ENCODE results near the gene TENM3.
"Not testable (repeated sequence)": the region's sequence is repeated elsewhere in the genome, so short reads cannot be mapped to it uniquely, and the experiment has no call there.

The TENM3 gene

GRCh38 chr4:182228991-182229577 is 14.1 kb upstream of the TENM3 start:
- Histone ChIP-seq H3K9ac (ENCODE audit: low read depth, low read length) (no peak overlapping the region), H3K36me3 (ENCODE audit: insufficient read depth, low read length) (no peaks in the 10 kb centered on the region), H3K9me3 (ENCODE audit: insufficient read depth, low read depth, low read length) (no peaks in the 10 kb centered on the region), H3K4me1 (ENCODE audit: insufficient read depth, low read length) (peaks cover 4% of the 10 kb centered on the region; the same call in 1 of the 2 replicates), H3K27ac (ENCODE audit: low read depth, low read length) (no peak overlapping the region), H3K27me3 (ENCODE audit: insufficient read depth, low read length) (no peaks in the 10 kb centered on the region), H3K4me3 (ENCODE audit: low read length) (no peak overlapping the region)
- WGBS, result 95% methylated on average over 5 of the region's 7 CpGs

DNA sequence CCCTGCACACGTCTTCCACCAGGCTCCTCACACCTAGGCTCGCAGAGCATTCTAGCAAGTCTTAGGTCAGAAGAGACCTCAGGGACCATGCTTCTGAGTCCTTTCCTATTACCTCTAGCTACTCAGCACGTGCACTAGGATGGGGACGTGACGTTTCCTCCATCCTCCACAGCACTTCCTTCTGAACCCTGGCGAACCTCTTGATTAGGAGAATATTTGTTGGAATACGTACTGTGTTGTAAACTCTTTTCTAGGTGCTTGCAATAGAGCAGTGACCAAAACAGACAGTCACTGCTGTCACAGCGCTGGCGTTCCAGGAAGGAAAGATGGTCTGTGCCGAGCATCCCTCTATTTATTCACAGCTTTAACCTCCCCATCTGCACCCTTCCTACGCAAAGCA is 12.9 kb upstream of the TENM3 start:
- Histone ChIP-seq H3K4me3 (ENCODE audit: low read length) (no peak overlapping the region), H3K4me1 (ENCODE audit: insufficient read depth, low read length) (no peaks in the 10 kb centered on the region; the same call in 1 of the 2 replicates), H3K27me3 (ENCODE audit: insufficient read depth, low read length) (no peaks in the 10 kb centered on the region), H3K9ac (ENCODE audit: low read depth, low read length) (no peak overlapping the region), H3K27ac (ENCODE audit: low read depth, low read length) (no peak overlapping the region), H3K36me3 (ENCODE audit: insufficient read depth, low read length) (no peaks in the 10 kb centered on the region), H3K9me3 (ENCODE audit: insufficient read depth, low read depth, low read length) (no peaks in the 10 kb centered on the region)
- 94% methylated on average over 11 of the region's 11 CpGs for WGBS

DNA sequence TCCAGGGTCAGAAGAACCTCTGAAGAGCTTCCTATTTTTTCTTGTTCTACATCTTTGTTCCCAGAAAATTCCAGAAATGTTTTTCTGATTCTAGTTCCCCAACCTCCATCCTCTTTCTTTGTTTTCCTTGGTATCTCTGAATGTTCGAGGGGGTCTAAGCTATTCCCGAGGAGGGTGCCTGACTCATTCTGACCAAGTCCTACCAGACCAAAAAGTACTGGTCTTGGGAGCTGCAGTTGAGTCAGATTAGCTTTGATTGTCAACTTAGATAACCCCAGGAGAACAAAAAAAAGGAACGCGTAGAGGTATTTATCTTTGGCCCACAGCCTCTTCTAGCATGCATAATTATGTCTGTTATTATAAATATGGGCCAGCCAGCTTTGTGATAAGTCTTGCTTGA is 12.1 kb upstream of the TENM3 start:
- no peak overlapping the region for H3K27ac ChIP-seq (ENCODE audit: low read depth, low read length)
- no peak overlapping the region for H3K9ac ChIP-seq (ENCODE audit: low read depth, low read length)
- H3K36me3 ChIP-seq (ENCODE audit: insufficient read depth, low read length), result no peaks in the 10 kb centered on the region
- no peaks in the 10 kb centered on the region; the same call in 1 of the 2 replicates for H3K4me1 ChIP-seq (ENCODE audit: insufficient read depth, low read length)
- WGBS, result 86% methylated on average over 4 of the region's 4 CpGs
- H3K9me3 ChIP-seq (ENCODE audit: insufficient read depth, low read depth, low read length), result no peaks in the 10 kb centered on the region
- no peak overlapping the region for H3K4me3 ChIP-seq (ENCODE audit: low read length)
- no peaks in the 10 kb centered on the region for H3K27me3 ChIP-seq (ENCODE audit: insufficient read depth, low read length)

DNA sequence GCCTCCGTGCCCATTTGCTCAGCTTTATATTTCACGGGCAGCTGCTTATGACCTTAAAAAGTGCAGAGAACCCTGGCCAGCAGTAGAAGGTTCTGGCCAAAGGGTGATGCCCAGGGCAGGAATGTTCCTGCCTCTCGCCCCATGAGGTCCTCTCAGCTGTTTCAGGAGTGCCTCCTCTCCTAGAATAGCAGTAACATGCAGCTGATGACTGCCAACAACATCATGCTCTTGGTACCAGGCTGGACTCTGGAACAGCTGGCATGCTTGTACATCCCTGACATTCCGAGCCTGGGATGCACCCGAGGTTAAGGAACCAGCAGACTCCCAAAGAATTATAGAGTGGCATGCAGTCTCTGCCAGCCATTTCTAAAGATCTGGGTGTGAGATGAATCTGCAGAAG is 11.7 kb upstream of the TENM3 start:
- WGBS, result 93% methylated on average over 5 of the region's 5 CpGs
- no peaks in the 10 kb centered on the region for H3K36me3 ChIP-seq (ENCODE audit: insufficient read depth, low read length)
- no peaks in the 10 kb centered on the region; the same call in 1 of the 2 replicates for H3K4me1 ChIP-seq (ENCODE audit: insufficient read depth, low read length)
- no peak overlapping the region for H3K4me3 ChIP-seq (ENCODE audit: low read length)
- H3K27me3 ChIP-seq (ENCODE audit: insufficient read depth, low read length), result no peaks in the 10 kb centered on the region
- H3K9ac ChIP-seq (ENCODE audit: low read depth, low read length), result no peak overlapping the region
- no peak overlapping the region for H3K27ac ChIP-seq (ENCODE audit: low read depth, low read length)
- no peaks in the 10 kb centered on the region for H3K9me3 ChIP-seq (ENCODE audit: insufficient read depth, low read depth, low read length)

GRCh38 chr4:182233310-182234090 is 9.7 kb upstream of the TENM3 start:
- WGBS, result 97% methylated on average over 12 of the region's 12 CpGs
- H3K36me3 ChIP-seq (ENCODE audit: insufficient read depth, low read length), result no peaks in the 10 kb centered on the region
- H3K27me3 ChIP-seq (ENCODE audit: insufficient read depth, low read length), result no peaks in the 10 kb centered on the region
- H3K9me3 ChIP-seq (ENCODE audit: insufficient read depth, low read depth, low read length), result no peaks in the 10 kb centered on the region
- H3K4me3 ChIP-seq (ENCODE audit: low read length), result no peak overlapping the region
- H3K4me1 ChIP-seq (ENCODE audit: insufficient read depth, low read length), result peaks cover 9% of the 10 kb centered on the region
- H3K9ac ChIP-seq (ENCODE audit: low read depth, low read length), result no peak overlapping the region
- H3K27ac ChIP-seq (ENCODE audit: low read depth, low read length), result no peak overlapping the region

- whole genome bisulfite sequencing, result 92% methylated on average over 11 of the region's 11 CpGs
- H3K27ac ChIP-seq (ENCODE audit: low read depth, low read length), result no peak overlapping the region
- H3K4me1 ChIP-seq (ENCODE audit: insufficient read depth, low read length), result peaks cover 22% of the 10 kb centered on the region
- no peaks in the 10 kb centered on the region for H3K9me3 ChIP-seq (ENCODE audit: insufficient read depth, low read depth, low read length)
- no peak overlapping the region for H3K4me3 ChIP-seq (ENCODE audit: low read length)
- H3K9ac ChIP-seq (ENCODE audit: low read depth, low read length), result no peak overlapping the region
- H3K36me3 ChIP-seq (ENCODE audit: insufficient read depth, low read length), result no peaks in the 10 kb centered on the region
- no peaks in the 10 kb centered on the region for H3K27me3 ChIP-seq (ENCODE audit: insufficient read depth, low read length)
Observed at GRCh38 chr4:182235021-182235795, 8.0 kb upstream of the TENM3 start.

- Histone ChIP-seq H3K4me1 (ENCODE audit: insufficient read depth, low read length) (peaks cover 29% of the 10 kb centered on the region), H3K9me3 (ENCODE audit: insufficient read depth, low read depth, low read length) (no peaks in the 10 kb centered on the region), H3K9ac (ENCODE audit: low read depth, low read length) (no peak overlapping the region), H3K27ac (ENCODE audit: low read depth, low read length) (no peak overlapping the region), H3K36me3 (ENCODE audit: insufficient read depth, low read length) (no peaks in the 10 kb centered on the region), H3K4me3 (ENCODE audit: low read length) (no peak overlapping the region), H3K27me3 (ENCODE audit: insufficient read depth, low read length) (no peaks in the 10 kb centered on the region)
- 95% methylated on average over 1 of the region's 2 CpGs for WGBS
Observed at GRCh38 chr4:182236186-182236585, 7.0 kb upstream of the TENM3 start.

GRCh38 chr4:182237010-182237409 is 6.2 kb upstream of the TENM3 start:
- H3K9ac ChIP-seq (ENCODE audit: low read depth, low read length), result not testable (repeated sequence)

GRCh38 chr4:182238355-182238931 is 4.8 kb upstream of the TENM3 start:
- H3K9ac ChIP-seq (ENCODE audit: low read depth, low read length), result no peak overlapping the region
- no peak overlapping the region for H3K4me3 ChIP-seq (ENCODE audit: low read length)
- H3K27me3 ChIP-seq (ENCODE audit: insufficient read depth, low read length), result no peaks in the 10 kb centered on the region
- peak overlapping the region; percentile 26; the same call in 1 of the 2 replicates for H3K27ac ChIP-seq (ENCODE audit: low read depth, low read length)
- no peaks in the 10 kb centered on the region for H3K36me3 ChIP-seq (ENCODE audit: insufficient read depth, low read length)
- 31% methylated on average over 6 of the region's 9 CpGs for WGBS
- peaks cover 29% of the 10 kb centered on the region for H3K4me1 ChIP-seq (ENCODE audit: insufficient read depth, low read length)
- H3K9me3 ChIP-seq (ENCODE audit: insufficient read depth, low read depth, low read length), result no peaks in the 10 kb centered on the region

More at GRCh38 chr4:182237010-182237409, 6.2 kb upstream of the TENM3 start:
- not testable (repeated sequence) for H3K27me3 ChIP-seq (ENCODE audit: insufficient read depth, low read length); H3K36me3 ChIP-seq (ENCODE audit: insufficient read depth, low read length); H3K9me3 ChIP-seq (ENCODE audit: insufficient read depth, low read depth, low read length); H3K27ac ChIP-seq (ENCODE audit: low read depth, low read length); H3K4me3 ChIP-seq (ENCODE audit: low read length)
- WGBS, result 99% methylated on average over 6 of the region's 6 CpGs
- peaks cover 29% of the 10 kb centered on the region for H3K4me1 ChIP-seq (ENCODE audit: insufficient read depth, low read length)

DNA sequence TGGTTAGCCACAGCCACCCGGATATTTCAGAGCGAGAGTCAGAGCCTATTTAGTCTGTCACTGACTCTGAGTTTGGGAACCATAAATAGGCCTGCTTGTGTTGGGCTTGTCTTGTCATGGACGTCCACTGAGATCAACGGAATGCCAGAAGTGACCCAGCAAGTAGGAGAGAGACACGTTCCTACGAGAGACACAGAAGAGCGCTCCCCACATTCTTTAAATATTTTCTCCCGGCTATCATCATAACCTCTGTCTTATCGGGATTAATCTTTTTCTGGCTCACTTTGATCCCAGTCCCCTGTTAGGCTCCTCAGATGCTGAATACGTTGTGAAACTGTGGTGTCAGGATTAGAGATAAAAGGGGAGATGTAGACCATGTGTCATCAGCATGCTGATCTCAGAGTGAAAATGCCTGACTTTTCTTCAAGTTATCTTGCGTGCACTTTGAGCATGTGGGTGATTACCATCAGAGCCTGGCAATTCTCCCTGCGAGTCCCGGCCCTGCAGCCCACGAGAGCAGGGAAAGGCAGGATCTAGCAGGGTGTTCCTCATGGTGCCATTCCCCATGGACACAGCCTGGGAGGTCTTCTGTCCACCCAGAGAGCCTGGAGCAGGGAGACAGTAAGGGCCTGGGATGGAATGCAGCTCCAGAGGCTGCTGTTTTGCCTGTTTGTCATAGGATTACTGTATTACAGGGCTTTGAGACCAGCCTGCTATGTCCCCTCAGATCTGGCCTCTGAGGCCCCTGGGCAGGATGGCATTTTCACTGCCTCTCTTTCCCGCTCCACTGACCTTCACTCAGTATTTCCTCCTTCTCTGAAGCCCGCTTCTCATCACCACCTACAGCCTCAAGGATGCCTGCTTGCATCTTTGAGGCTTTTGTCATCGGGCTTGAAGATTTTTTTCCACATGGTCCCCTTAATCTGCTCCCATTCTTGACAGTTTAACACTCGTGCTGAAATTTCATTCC is 2.8 kb upstream of the TENM3 start:
- peak overlapping the region; percentile 19; the same call in 1 of the 2 replicates for H3K9ac ChIP-seq (ENCODE audit: low read depth, low read length)
- no peaks in the 10 kb centered on the region for H3K27me3 ChIP-seq (ENCODE audit: insufficient read depth, low read length)
- peaks cover 36% of the 10 kb centered on the region for H3K4me1 ChIP-seq (ENCODE audit: insufficient read depth, low read length)
- no peaks in the 10 kb centered on the region for H3K9me3 ChIP-seq (ENCODE audit: insufficient read depth, low read depth, low read length)
- H3K27ac ChIP-seq (ENCODE audit: low read depth, low read length), result peak overlapping the region; percentile 15; the same call in 1 of the 2 replicates
- H3K36me3 ChIP-seq (ENCODE audit: insufficient read depth, low read length), result no peaks in the 10 kb centered on the region
- no peak overlapping the region for H3K4me3 ChIP-seq (ENCODE audit: low read length)
- 75% methylated on average over 18 of the region's 18 CpGs for WGBS

Measured in HUES64 (cell line).